Kidney (tissue), 14 donors: Measurements from ENCODE around the gene SERPINB8. TPM values are rescaled to one million over a fixed set of nuclear protein-coding genes. Genes with fewer than 3 reads are reported as not detected.
A peak's percentile ranks its signal among the peaks of the same experiment; 100 is the strongest.
"Not testable (repeated sequence)": the region's sequence is repeated elsewhere in the genome, so short reads cannot be mapped to it uniquely, and the experiment has no call there.

Experiments
- DNase-seq, 5 donors: peaks; one replicate each; pipeline ENCODE4 v3.0.0-alpha.2; 2013 to 2020
- FAIRE-seq: peaks from 2 replicates; lab custom pipeline; 2012; peaks lifted over from hg19 to GRCh38; lab: Jason Lieb, UNC
- H3K27ac ChIP-seq, 2 donors: one replicate each; pipeline ENCODE4 v1.7.0; 2013; ENCODE audit warnings: low read depth in 2 of 2, low read length in 2 of 2, inconsistent platforms in 1 of 2
- H3K27me3 ChIP-seq: one replicate; pipeline ENCODE4 v1.7.1; 2013; ENCODE audit warnings: low read length, inconsistent platforms; ENCODE audit not compliant: control insufficient read depth, insufficient read depth
- H3K36me3 ChIP-seq, 3 donors: one replicate each; pipeline versions ENCODE4 v1.7.0 to v1.7.1; 2013; ENCODE audit warnings: low read length in 3 of 3, control low read depth in 1 of 3, inconsistent platforms in 1 of 3; ENCODE audit not compliant: insufficient read depth in 3 of 3, control insufficient read depth in 2 of 3
- H3K4me1 ChIP-seq, 3 donors: one replicate each; pipeline versions ENCODE4 v1.7.0 to v1.7.1; 2013; ENCODE audit warnings: low read length in 3 of 3, inconsistent platforms in 1 of 3, low read depth in 1 of 3; ENCODE audit not compliant: control insufficient read depth in 2 of 3, insufficient read depth in 2 of 3
- H3K4me3 ChIP-seq, 3 donors: one replicate each; pipeline versions ENCODE4 v1.7.0 to v1.8.1; 2013; ENCODE audit warnings: low read length in 3 of 3, control low read depth in 1 of 3, inconsistent platforms in 1 of 3
- H3K9ac ChIP-seq, 3 donors: one replicate each; pipeline versions ENCODE4 v1.7.0 to v1.7.1; 2013; ENCODE audit warnings: low read length in 3 of 3, control low read depth in 1 of 3, inconsistent platforms in 1 of 3
- H3K9me3 ChIP-seq, 3 donors: one replicate each; pipeline versions ENCODE4 v1.7.0 to v1.7.1; 2013; ENCODE audit warnings: low read length in 3 of 3, control low read depth in 1 of 3, inconsistent platforms in 1 of 3; ENCODE audit not compliant: control insufficient read depth in 2 of 3, insufficient read depth in 1 of 3
- CTCF ChIP-seq: IDR thresholded peaks from 3 replicates; pipeline ENCODE4 v1.5.1; 2012; ENCODE audit warnings: mild to moderate bottlenecking, moderate library complexity, borderline replicate concordance; ENCODE audit not compliant: insufficient read depth; ENCODE audit errors: extremely low read depth
- intact Hi-C: fragments of 100-400 bp; cut with DNase I; formaldehyde crosslinking; loops from one replicate; pipeline ENCODE4 v1.11.1; 2022
- polyA plus RNA-seq: library from polyadenylated mRNA; stranded (reverse); fragments of 350-450 nt; fragmentation: Illumina TruSeq; extraction: RNeasy Lipid Tissue Mini Kit (QIAGEN cat#74804); gene quantifications from one replicate; pipeline ENCODE4 v1.2.3, GENCODE V29; 2014; ENCODE audit warnings: low read depth, low replicate concordance; ENCODE audit not compliant: insufficient read depth
- total RNA-seq: library from RNA; stranded (reverse); fragmentation: NEBNext Ultra II Directional; extraction: Animal tissue kit (Norgen Biotek cat#: 25700); gene quantifications from one replicate; pipeline ENCODE4 v1.2.1, GENCODE V29; 2021
- donor health status: control.
- donor health status: control.
- donor health status: control.
- donor health status: control.
- donor health status: control.
- donor health status: DM: yes; HTN: yes; CAD: no.
- donor health status: Normal renal cell carcinoma (clear cell type).

Gene SERPINB8
- total and polyA plus RNA-seq, 2 donors from 2014 or later, result 1.9 to 18.1 TPM

GRCh38 chr18:63928331-63928730, 41.5 kb upstream of the SERPINB8 start:
- intact Hi-C loops, result no loop called here
- TF ChIP-seq CTCF, result no peak
- DNase-seq (no peak), FAIRE-seq (no peak)
- Histone ChIP-seq H3K27me3 (no peaks in the 10 kb centered on the region), H3K36me3 (no peaks in the 10 kb centered on the region), H3K9me3 (no peaks in the 10 kb centered on the region), H3K4me3 (no peak overlapping the region), H3K4me1 (no peaks in the 10 kb centered on the region), H3K9ac (no peak overlapping the region), H3K27ac (no peak overlapping the region)

GRCh38 chr18:63929369-63929768, 40.5 kb upstream of the SERPINB8 start:
- peak; percentile 3 for FAIRE-seq
- H3K9ac ChIP-seq, H3K4me3 ChIP-seq, H3K9me3 ChIP-seq, DNase-seq, H3K27ac ChIP-seq, H3K36me3 ChIP-seq, H3K4me1 ChIP-seq, H3K27me3 ChIP-seq, intact Hi-C loops: not testable (repeated sequence)

GRCh38 chr18:63930773-63931354, 39.0 kb upstream of the SERPINB8 start:
- H3K36me3 ChIP-seq, result no peaks in the 10 kb centered on the region
- H3K4me1 ChIP-seq, result no peaks in the 10 kb centered on the region
- DNase-seq (no peak), FAIRE-seq (no peak)
- H3K9me3 ChIP-seq, result no peaks in the 10 kb centered on the region
- no peak overlapping the region for H3K27ac ChIP-seq
- no peaks in the 10 kb centered on the region for H3K27me3 ChIP-seq
- intact Hi-C loops, result no loop called here
- no peak overlapping the region for H3K4me3 ChIP-seq
- no peak for TF ChIP-seq CTCF
- H3K9ac ChIP-seq, result no peak overlapping the region

- H3K9me3 ChIP-seq, result no peaks in the 10 kb centered on the region
- H3K27ac ChIP-seq, result no peak overlapping the region
- H3K4me3 ChIP-seq, result peak overlapping the region; percentile 44 to 60 (median 50)
- FAIRE-seq (no peak), DNase-seq (peak; percentile 81 to 91 (median 83))
- no peaks in the 10 kb centered on the region for H3K36me3 ChIP-seq
- no peaks in the 10 kb centered on the region for H3K27me3 ChIP-seq
- peak overlapping the region in 1 of 3 donors; percentile 47 for H3K9ac ChIP-seq
- H3K4me1 ChIP-seq, result no peaks in the 10 kb centered on the region
- intact Hi-C loops, result no loop called here
- TF ChIP-seq CTCF, result peak; percentile 52
These were observed 33.5 kb upstream of the SERPINB8 start for GRCh38 chr18:63936156-63936931.
